HG03066 (cell line): ENCODE data around the gene APBB2.

Source experiments
- ATAC-seq: cut with Tn5 transposase; IDR thresholded peaks from one replicate; pipeline ENCODE4 v1.9.1; 2021; ENCODE audit warnings: low read depth; ENCODE audit not compliant: unreplicated experiment

The APBB2 gene

GRCh38 chr4:41110050-41110449 lies 104.3 kb downstream of the APBB2 start:
- ATAC-seq = no peak

- no peak for ATAC-seq
Measured at GRCh38 chr4:41108481-41108880, 105.9 kb downstream of the APBB2 start.

DNA sequence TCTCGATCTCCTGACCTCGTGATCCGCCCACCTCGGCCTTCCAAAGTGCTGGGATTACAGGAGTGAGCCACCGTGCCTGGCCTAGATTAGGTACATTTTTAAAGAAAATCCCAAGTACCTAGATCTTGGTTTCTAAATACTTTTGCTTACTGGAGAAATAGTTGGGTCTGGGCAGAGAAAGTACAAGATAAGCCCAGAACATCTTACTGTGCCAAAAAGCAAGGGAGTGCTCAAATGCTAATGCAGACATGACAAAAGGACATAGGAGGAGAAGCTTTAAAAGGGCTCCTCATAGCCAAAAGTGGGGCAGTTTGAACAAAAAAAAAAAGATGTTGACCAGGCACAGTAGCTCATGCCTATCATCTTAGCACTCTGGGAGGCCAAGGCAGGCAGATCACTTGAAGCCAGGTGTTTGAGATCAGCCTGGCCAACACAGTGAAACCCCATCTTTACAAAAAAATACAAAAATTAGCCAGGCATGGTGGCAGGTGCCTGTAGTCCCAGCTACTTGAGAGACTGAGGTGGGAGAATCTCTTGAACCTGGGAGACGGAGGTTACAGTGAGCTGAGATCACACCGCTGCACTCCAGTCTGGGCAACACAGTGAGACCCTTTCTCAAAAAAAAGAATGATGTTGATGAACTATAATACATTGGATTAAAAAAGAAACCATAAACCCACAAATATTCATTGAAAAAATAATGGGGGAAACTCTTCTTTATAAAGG lies 107.5 kb downstream of the APBB2 start:
- no peak for ATAC-seq

DNA sequence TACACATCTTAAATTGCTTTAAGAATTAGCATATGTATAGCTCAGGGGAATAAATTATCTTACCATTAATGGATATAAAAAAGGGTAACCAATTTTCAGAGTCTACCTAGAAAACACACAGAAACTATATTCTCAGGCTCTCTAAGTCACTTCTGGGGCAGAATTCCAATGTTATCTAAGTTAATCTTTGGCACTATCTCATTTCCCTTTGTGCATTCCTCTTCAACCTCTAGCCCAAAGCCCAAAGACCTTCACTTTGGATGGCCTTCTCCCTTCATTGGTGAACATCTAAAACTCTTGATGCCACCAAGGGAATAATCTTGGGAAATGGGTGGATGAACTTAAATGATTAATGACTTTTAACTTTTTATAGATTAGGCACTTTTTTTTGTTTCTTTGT lies 108.3 kb downstream of the APBB2 start:
- no peak for ATAC-seq

DNA sequence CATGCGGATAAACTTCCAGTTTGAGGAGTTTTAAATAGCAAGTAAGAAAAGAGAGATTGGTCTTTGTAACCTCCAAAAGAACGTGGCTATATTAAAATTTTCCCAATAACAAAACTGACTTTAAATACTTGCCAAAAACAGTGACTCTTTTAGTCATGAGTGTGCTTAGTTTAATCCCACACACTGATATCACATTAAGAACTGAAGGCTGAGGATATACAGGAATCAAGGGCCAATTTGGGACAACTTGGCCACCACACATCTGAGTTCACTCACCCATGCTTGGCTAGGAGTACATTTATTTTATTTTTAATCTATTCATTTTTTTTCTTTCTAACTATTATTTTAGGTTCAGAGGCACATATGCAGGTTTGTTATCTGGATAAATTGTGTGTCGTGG lies 110.2 kb downstream of the APBB2 start:
- no peak for ATAC-seq

- ATAC-seq = no peak
Measured at GRCh38 chr4:41103657-41104056, 110.7 kb downstream of the APBB2 start.

- ATAC-seq = no peak
Measured at GRCh38 chr4:41102414-41103092, 111.8 kb downstream of the APBB2 start.

DNA sequence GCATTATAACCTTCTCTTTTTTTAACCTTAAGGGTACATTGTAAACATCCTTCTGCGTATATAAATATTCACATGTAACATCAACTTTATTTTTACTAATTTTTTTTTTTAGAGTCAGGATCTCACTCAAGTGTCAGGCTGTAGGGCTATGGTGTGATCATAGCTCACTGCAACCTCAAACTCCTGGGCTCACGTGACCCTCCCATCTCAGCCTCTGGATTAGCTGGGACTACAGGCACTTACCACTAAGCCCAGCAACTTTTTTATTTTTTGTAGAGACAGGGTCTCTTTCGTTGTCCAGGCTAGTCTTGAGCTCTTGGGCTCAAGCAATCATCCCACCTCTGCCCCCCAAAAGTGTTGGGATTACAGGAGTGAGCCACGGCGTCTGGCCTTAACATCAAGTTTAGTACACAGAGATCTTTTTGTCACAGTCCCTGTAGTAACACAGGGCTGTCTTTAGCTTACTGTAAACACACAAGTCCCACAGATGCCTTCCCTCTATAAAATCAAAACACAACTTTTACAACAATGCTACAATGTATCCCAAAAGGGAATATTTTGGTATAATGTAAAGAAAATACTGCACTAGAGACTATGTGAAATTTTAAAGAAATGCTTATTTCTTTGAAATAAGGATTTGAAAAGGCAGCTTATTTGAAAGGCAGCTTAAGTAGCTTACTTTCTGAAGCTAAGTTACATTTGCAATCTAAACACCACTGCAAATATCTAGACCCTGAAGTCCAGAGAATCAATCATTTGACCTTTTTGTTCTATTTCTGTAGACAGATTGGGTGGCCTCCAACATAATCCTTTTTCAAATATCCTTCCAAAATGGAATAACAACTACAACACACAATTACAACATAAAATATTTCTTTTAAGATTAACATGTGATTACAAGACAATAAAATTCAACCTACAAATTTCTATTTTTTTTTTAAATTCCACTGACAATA lies 116.0 kb downstream of the APBB2 start:
- ATAC-seq = no peak

GRCh38 chr4:41095973-41096372 lies 118.4 kb downstream of the APBB2 start:
- ATAC-seq = no peak

DNA sequence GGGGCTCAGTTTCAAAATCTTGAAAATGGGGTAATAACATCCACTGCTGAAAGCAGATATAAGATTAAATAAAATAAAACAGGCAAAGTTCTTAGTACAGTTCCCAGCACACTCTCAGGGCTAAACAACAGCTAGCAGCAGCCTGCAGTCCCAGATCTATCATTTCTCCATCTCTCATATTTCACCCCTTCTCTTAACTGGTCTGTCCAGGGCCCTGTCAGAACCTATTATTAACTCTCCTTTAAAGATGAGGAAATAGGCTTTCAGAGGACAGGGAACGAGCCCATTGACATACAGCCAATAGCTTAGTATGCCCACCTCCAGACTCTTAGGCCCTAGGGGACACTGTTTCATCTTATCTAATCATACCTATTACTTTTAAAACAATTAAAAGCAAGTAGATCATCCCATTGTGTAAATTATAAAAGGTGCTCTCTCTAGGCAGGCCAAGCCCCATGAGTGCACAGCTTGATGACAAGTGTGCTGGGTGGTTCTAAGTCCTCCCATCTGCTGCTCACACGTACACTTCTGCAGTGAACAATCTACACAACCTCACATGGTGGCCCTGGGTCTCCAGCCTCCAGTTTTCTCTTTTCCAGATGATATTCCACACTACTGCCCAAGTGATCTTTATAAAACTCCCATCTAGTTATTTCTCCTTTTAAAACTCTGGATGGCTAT lies 119.0 kb downstream of the APBB2 start:
- no peak for ATAC-seq

GRCh38 chr4:41092128-41092527 lies 122.2 kb downstream of the APBB2 start:
- no peak for ATAC-seq

GRCh38 chr4:41081847-41082246 lies 132.5 kb downstream of the APBB2 start:
- no peak for ATAC-seq

DNA sequence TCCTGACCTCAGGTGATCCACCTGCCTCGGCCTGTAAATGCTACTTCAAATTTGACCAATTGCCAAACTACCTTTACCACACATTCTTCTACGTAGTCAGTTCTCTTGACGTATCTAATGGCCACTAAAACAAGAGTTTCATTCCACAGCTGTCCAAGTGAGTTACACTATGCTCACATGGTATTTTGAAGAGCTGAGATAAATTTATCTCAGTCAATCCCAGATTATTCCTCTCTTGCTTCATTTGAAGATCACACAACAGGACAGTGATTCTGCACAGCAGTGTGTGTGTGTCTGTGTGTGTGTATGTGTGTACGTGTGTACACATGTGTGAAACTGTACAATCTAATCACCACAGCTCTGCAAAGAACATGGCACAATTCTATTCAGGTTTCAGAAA lies 133.4 kb downstream of the APBB2 start:
- ATAC-seq = no peak

GRCh38 chr4:41079881-41080560 lies 134.3 kb downstream of the APBB2 start:
- ATAC-seq = no peak

- ATAC-seq = no peak
Measured at GRCh38 chr4:41077628-41078027, 136.7 kb downstream of the APBB2 start.

DNA sequence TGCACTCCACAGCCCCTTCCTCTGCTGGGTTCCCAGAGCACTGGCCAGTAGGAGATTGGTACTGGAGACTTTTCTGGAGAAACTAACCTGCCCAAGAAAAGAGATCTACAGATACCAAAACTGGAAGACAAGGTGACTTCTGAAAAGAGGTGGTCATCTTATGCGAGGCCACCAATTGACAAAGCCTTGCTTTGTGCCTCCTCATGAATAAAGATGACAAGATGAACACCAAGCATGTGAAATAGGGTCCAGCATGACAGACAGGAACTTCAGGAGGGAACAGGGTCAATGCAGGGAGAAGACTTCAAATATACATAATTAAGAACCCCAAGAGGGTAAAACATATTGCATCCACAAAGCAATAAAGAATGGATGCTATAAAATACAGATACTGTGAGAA lies 137.9 kb downstream of the APBB2 start:
- no peak for ATAC-seq

GRCh38 chr4:41074215-41074614 lies 140.1 kb downstream of the APBB2 start:
- ATAC-seq = no peak

- ATAC-seq = no peak
Measured at GRCh38 chr4:41072021-41072777, 142.1 kb downstream of the APBB2 start.

DNA sequence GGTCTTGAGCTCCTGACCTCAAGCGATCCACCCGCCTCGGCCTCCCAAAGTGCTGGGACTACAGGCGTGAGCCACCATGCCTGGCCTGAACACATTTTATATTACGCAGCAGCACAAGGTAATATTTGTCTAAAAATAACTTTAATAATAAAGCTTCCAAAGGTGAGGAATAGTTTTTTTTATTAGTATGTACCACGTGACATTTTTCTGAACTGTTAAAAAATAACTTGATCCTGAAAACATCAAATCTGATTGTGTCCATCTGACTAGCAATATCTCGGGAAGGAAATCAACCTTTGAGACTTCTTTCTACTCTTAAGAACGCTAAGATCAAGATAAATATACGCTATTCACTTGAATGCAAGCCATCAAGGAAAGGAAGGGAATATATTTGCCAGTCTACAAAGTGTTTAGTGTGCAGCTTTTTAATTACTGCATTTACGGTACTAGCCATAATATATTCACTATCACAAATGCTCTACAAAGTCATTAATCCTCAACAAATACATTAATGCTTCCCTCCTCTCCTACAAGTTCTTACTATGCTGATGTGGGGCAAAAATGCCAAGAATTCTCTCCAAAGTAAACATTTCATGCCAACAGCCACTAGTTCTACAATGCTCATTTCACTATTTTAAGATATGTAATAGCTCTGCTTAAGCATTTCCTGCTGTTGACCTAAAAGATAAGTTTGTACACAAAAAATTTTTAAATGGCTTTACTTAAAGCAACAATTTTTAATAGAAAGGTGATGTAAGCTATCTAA lies 143.6 kb downstream of the APBB2 start:
- no peak for ATAC-seq
